ENCODE data around the gene NAA20.

GRCh38 chr20:20014659-20015058 lies 2.5 kb upstream of the NAA20 start:
- TF ChIP-seq CTCF (IDR thresholded peaks at IDR 0.05) = no peak
- TF ChIP-seq POLR2A (IDR thresholded peaks at IDR 0.05) = no peak

Data from tibial nerve (tissue), 3 donors.